HG03060 (cell line): ENCODE results near the gene KIAA1328.

Experiments used
- ATAC-seq: cut with Tn5 transposase; IDR thresholded peaks from one replicate; pipeline ENCODE4 v1.9.1; 2021; ENCODE audit warnings: low read depth, moderate number of reproducible peaks; ENCODE audit not compliant: unreplicated experiment

The KIAA1328 gene

GRCh38 chr18:37249171-37249886 is 420.4 kb downstream of the KIAA1328 start:
- no peak for ATAC-seq

DNA sequence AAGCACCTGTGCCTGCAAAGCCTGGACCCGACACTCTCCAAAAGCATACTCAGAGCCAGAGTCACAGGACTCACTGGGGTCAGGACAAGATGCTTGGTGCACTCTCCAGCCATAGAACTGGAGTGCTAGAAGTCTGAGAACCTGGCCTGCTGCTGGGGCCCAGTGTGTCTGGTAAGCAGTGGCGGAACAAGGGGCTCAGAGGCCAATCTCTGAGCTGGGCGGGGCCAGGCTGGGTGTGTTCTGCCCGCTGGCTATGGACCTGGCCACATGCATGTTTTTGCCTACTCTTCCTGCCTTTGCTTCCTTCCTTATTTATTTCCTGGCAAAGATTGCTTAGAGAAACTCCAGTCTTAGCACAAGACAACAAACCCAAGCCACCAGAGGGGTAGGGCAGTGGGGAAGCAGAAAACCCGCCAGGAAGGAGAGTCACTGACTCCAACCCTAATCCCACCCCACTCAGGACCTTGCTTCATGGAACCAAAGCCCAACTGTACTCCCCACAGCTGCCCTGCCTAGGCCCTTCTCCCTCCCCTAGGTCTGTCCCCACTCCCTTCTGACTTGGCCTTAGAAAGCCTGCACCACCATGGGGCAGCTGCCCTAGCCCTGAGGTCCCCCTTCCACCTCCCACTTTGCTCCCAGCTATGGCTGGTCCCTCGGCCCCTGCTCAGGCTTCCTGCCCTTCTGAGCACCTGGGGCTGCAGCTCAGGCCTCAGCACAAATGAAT is 421.1 kb downstream of the KIAA1328 start:
- no peak for ATAC-seq

- no peak for ATAC-seq
Measured at GRCh38 chr18:37251679-37252078, 422.8 kb downstream of the KIAA1328 start.

- no peak for ATAC-seq
Measured at GRCh38 chr18:37252342-37252741, 423.4 kb downstream of the KIAA1328 start.

- ATAC-seq, result no peak
Measured at GRCh38 chr18:37252854-37253393, 424.0 kb downstream of the KIAA1328 start.

DNA sequence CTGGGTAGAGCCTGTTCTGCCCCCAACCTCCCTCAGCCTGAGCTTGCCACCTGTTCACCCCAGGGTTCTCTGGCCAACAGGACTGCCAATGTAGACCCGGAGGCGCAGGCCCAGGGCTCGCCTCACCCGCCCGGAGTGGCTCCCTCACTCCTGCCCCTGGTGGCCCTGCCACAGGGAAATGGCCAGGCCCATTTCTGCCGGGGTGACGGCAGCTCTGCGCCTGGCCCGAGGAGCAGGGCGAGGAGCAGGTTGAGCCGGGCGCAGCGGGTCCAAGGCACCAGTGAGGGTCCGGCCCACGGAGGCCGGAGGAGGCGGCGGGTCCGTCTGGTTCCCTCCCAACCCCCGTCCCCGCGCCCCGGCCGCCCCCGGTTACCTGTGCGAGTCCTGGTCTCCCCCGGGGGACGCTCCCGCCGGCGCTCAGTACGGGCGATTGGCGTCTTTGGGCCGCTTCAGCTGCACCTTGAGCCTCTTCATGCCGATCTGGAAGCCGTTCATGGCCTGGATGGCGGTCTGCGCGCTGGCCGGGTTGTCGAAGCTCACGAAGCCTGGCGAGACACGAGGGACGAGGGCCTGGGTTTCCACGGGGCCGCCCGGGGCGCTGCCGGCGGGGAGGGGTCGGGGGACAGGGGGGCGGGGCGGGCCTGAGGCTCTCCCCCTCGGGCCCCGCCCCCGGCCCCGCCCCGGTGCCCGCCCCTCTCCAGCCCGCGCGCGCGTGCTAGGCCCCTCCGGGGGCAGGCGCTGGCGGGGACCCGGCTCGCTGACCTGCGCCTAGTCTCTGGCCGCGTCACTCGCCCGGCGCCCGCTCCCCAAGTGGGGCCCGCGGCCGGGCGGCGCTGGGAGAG is 424.7 kb downstream of the KIAA1328 start:
- ATAC-seq, result no peak

GRCh38 chr18:37254236-37254754 is 425.4 kb downstream of the KIAA1328 start:
- ATAC-seq, result no peak

DNA sequence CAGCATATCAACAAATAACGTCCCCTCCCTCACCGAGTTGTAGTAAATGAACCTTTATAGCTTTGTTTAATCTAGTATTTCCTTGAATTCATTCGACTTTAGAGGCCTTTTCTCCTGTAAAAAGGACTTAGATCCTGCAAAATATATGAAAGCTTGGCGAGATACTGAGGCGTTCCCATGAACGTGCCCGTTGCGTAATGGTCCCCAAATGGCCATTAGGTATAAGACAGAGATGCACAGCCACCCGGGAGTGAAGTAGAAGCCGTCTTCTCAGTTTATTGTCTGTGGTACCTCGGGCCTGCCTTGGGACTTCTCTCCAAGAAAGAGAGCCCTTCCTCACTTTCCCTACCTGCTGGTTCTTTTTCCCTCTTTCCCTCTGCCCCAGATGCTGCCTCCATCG is 426.0 kb downstream of the KIAA1328 start:
- ATAC-seq, result no peak

GRCh38 chr18:37258131-37258530 is 429.2 kb downstream of the KIAA1328 start:
- ATAC-seq, result no peak

GRCh38 chr18:37258819-37259218 is 429.9 kb downstream of the KIAA1328 start:
- ATAC-seq, result no peak

DNA sequence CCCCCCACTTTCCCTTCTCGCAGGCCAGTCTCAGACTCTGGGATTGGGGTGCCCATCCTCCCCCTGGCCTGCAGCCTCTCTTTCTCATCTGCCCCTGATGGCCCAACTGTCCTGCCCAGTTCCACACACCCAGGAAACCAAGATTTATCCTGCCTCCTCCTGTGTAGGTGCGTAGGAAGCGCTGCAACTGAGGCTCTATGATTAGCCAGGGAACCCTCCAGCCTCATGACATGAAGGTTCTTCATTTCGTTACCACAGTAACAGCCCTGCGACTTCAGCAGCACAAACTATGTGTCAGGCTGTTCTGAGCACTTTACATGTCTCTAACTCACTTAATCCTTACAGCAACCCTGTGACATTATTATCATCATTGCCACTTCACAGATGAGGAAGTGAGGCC is 430.8 kb downstream of the KIAA1328 start:
- ATAC-seq, result no peak

GRCh38 chr18:37260367-37261093 is 431.6 kb downstream of the KIAA1328 start:
- no peak for ATAC-seq

DNA sequence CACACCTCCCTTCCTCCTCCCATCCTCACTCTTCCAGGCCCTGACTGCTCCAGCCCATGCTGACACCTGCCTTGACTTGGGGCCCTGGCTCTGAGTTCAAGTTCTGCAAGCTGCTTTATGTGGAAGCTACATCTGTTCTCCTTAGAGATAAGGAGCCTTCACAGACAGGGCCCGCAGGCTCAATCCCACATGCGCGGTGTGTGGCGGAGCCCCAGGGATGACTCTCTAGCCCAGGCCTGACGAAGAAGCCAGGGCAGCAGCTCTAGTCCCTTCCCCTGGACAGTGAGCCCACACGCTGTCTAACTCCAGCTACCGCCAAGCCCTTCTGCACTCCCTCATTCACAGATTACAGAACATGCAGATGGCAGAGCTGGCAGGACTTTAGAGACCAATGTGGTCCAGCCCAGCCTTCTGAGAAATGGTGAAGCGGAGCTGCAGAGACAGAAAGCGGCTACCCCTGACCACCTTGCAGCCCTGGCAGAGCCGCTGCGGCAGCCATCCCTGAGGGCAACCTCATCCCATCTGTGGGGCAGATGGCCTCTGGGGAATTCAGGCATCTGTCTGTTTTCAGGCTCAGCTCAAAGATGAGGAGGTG is 432.4 kb downstream of the KIAA1328 start:
- no peak for ATAC-seq

DNA sequence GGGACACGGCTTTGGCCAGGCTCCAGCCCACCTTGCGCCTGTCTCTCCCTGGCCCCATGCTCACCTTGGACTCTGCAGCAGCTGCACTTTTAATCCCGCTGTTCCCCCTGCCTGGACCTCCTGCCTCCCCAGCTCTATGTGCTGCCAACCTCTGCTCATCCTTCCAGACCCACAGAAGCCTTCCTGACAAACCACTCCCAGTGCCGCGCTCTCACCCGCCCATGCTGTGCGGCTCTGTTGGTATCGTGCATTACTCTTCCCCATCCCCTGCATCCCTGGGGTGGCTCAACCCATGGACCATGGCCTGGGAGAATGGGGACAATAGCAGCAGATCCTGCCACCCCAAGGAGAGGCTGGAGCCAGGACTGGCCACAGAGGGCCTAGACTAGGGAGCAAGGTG is 433.1 kb downstream of the KIAA1328 start:
- ATAC-seq, result no peak

DNA sequence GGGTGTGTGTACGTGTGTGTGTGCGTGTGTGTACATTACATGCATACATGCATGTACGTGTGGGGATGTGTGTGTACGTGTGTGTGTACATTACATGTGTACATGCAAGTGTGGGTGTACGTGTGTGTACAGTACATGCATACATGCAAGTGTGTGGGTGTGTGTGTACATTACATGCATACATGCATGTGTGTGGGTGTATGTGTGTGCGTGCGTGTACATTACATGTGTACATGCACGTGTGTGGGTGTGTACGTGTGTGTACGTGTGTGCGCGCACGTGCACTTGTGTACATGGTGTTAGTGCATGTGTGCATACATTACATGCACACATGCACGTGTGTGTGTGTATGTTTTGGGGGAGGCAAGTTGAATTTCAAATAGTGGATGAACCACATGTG is 436.0 kb downstream of the KIAA1328 start:
- no peak for ATAC-seq

DNA sequence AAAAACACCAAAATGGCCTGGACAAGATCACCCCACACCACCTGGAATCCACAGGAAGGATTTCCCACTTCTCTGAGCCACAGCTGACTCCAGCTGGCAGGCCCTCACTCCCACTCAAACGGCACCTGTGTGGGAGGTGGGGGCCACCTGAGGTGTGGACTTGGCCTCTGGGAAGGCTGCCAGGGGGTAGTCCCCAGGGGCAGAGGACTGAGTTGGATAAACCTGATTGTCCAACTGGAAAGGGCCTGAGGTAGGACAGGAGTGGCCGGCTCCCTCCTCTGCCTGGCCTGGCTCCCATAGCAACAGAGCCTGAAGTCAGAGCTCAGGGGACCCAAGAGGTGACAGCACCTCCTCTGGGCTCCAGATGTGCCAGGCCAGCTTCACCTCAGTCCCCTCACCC is 436.5 kb downstream of the KIAA1328 start:
- ATAC-seq, result no peak

GRCh38 chr18:37266290-37266689 is 437.4 kb downstream of the KIAA1328 start:
- ATAC-seq, result no peak

- ATAC-seq, result no peak
Measured at GRCh38 chr18:37270038-37270665, 441.2 kb downstream of the KIAA1328 start.

DNA sequence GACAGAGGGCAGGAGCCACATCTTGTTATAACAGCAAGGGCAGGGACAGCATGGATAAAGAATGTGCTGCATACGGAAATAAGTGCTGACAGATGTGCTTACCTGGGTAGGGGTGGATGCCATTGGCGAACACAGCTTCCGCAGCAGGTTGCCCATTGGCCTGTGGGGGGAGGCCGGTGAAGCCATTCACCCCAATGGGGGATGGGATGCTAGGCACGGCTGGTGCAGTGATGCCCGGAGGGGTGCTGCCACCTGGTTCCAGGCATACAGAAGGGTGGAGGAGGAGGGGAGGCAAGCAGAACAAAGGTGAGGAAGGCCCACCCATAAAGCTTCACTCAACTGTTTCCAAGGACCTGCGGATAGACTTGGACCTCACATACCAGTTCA is 441.7 kb downstream of the KIAA1328 start:
- no peak for ATAC-seq
